ENCODE results near the gene FGF22. TPM values are rescaled to one million over a fixed set of nuclear protein-coding genes. Genes with fewer than 3 reads are reported as not detected.

FGF22 gene
- total and polyA plus RNA-seq, 2 of the 8 experiments (the other 6 are each of a cell fraction or from before 2014, with no cell fraction given): 0.44 to 1.7 TPM

- no peaks in the 10 kb centered on the region for H3K36me3 ChIP-seq (ENCODE audit: control insufficient read depth in 2 of 4, insufficient read depth in 4 of 4, low read length in 3 of 4)
- H3K27ac ChIP-seq (ENCODE audit: low read depth, low read length): no peak overlapping the region
- DNase-seq (ENCODE audit: low read depth in 1 of 2, low spot score in 2 of 2): no peak
- H3K56ac ChIP-seq (replicated peaks; ENCODE audit: insufficient read length, low read depth, low read length): no peak overlapping the region
- no peak overlapping the region for H3K4me2 ChIP-seq (ENCODE audit: insufficient read depth in 1 of 2, low read depth in 2 of 2, low read length in 2 of 2)
- H3K9ac ChIP-seq (replicated peaks in 1 of 4; ENCODE audit: extremely low read depth in 1 of 4, low read depth in 3 of 4, low read length in 3 of 4): no peak overlapping the region
- no peak overlapping the region for H2BK12ac ChIP-seq (ENCODE audit: low read depth, low read length)
- no peak overlapping the region for H2AK5ac ChIP-seq (ENCODE audit: low read depth, low read length)
- no peak overlapping the region for H3K18ac ChIP-seq (ENCODE audit: extremely low read depth, low read length)
- H3K23ac ChIP-seq (ENCODE audit: insufficient read length): no peak overlapping the region
- no peak overlapping the region for H3K4ac ChIP-seq (replicated peaks; ENCODE audit: insufficient read length, low read depth, low read length)
- no peaks in the 10 kb centered on the region for H3K79me1 ChIP-seq (ENCODE audit: low read depth, low read length)
- no peak overlapping the region for H4K5ac ChIP-seq (ENCODE audit: insufficient read length, low read depth, low read length)
- H3K4me3 ChIP-seq (ENCODE audit: extremely low read depth in 1 of 4, insufficient read depth in 2 of 4, low read depth in 3 of 4, low read length in 4 of 4): no peak overlapping the region
- CTCF ChIA-PET (ENCODE audit: partially characterized antibody): interaction anchor here (0.5 to 2.8 kb wide), 34 partner anchors 9 to 275 kb away, joined by 3 to 16 read pairs (median 4); no protein-coding TSS in a partner anchor
- H2BK15ac ChIP-seq (ENCODE audit: low read length): 0 out of 2 replicates have a peak overlapping the region, but pooled peaks have one; percentile 61
- H3K14ac ChIP-seq (ENCODE audit: insufficient read length): no peak overlapping the region
- H3K23me2 ChIP-seq (ENCODE audit: low read depth, low read length): no peaks in the 10 kb centered on the region
- H2BK120ac ChIP-seq (replicated peaks; ENCODE audit: low read depth, low read length): no peak overlapping the region
- H3K79me2 ChIP-seq (ENCODE audit: control insufficient read depth in 1 of 2, insufficient read depth in 2 of 2, low read length in 2 of 2): no peaks in the 10 kb centered on the region
- H3K4me1 ChIP-seq (replicated peaks in 1 of 4; ENCODE audit: control insufficient read depth in 3 of 4, insufficient read depth in 4 of 4, low read length in 3 of 4): no peaks in the 10 kb centered on the region; a peak in 1 of 7 replicates
- no peak overlapping the region for H2BK5ac ChIP-seq (ENCODE audit: low read depth, low read length)
- peak; percentile 41 to 55 (median 52) for TF ChIP-seq CTCF (IDR thresholded peaks at IDR 0.05; ENCODE audit: control extremely low read depth in 1 of 3, insufficient read depth in 1 of 3, low read depth in 1 of 3, low read length in 3 of 3)
- 0 out of 2 replicates have a peak, but pooled peaks have one; percentile 24 for TF ChIP-seq GABPA (IDR thresholded peaks at IDR 0.05; ENCODE audit: borderline replicate concordance, insufficient read depth, low read length)
- TF ChIP-seq FOSL1 (IDR thresholded peaks at IDR 0.05; ENCODE audit: insufficient read depth, low read depth, low read length): peak; percentile 85
- no peak for TF ChIP-seq TAF7 (optimal IDR thresholded peaks at IDR 0.05; ENCODE audit: borderline replicate concordance, low read depth, low read length)
- no peak for FAIRE-seq
- H4K8ac ChIP-seq (ENCODE audit: extremely low read depth, insufficient read depth, low read length): no peak overlapping the region
- H3K9me3 ChIP-seq (ENCODE audit: insufficient read depth in 2 of 2, low read depth in 1 of 2, low read length in 1 of 2): no peaks in the 10 kb centered on the region; a peak in 1 of 4 replicates
- no peak overlapping the region for H4K91ac ChIP-seq (replicated peaks; ENCODE audit: insufficient read length, low read length)
- H4K20me1 ChIP-seq (replicated peaks in 1 of 2; ENCODE audit: control insufficient read depth in 1 of 2, insufficient read depth in 2 of 2, low read length in 2 of 2): no peaks in the 10 kb centered on the region
- H2BK20ac ChIP-seq (ENCODE audit: low read length): no peak overlapping the region
- H2AFZ ChIP-seq (ENCODE audit: low read length): no peak overlapping the region
- 76% methylated on average over 9 of the region's 9 CpGs; no CpG with 5 or more reads in 1 of the 2 experiments for WGBS, 2 experiments (ENCODE audit: extremely low coverage in 1 of 2, insufficient coverage in 1 of 2, insufficient read length in 1 of 2, insufficient replicate concordance in 2 of 2, low coverage in 1 of 2, low lambda C conversion rate in 2 of 2, missing lambda C conversion rate in 1 of 2)
- POLR2A ChIA-PET (ENCODE audit: partially characterized antibody): interaction anchor here (1.5 kb wide), 1 partner anchor 10 kb away, joined by 9 read pairs; no protein-coding TSS in a partner anchor
- H3K27me3 ChIP-seq (replicated peaks in 1 of 4; ENCODE audit: control insufficient read depth in 3 of 4, extremely low read depth in 1 of 4, insufficient read depth in 3 of 4, low read length in 3 of 4): peaks cover 0 to 12% (median 2%) of the 10 kb centered on the region in 4 experiments; a peak in 3 of 7 replicates
Measured at GRCh38 chr19:670609-671075, 31.0 kb downstream of the FGF22 start.
